Measurements from ENCODE around the gene GALNTL6.

Gene GALNTL6

DNA sequence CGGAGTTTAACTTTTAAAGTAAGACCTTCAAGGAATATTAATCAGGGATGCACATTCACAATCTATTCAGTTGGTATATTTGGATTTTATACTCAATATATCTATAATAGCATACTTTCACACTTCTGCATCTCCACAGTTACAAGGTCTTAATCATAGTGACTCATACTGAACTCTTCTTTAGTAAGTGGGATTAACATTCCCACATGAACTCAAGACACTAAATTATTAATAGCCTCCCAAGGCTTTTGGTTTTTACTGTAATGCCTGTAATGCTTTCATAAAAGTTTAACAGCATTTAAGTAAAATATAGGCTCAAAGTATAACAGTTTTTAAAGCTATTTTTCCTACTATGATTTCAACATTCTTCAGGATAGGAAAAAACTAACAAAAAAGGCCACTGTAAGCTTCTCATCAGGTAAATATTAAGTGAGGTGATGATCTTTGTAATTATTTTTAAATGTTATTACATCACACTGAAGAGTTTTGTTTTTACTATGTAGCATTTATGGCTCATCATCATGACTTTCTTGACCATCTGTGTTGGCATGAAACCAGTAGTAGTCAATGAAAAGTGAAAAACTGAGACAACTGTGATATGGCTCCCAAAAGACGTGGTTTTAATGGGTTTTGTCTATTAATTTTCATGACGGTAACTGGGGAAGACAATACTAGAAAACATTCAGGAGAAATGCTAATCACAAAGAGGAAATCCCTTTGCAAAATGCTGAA lies 1263.9 kb downstream of the GALNTL6 start:
- DNase-seq (ENCODE audit: extremely low read depth, insufficient read length): no peak
- TF ChIP-seq, protein P1, sequence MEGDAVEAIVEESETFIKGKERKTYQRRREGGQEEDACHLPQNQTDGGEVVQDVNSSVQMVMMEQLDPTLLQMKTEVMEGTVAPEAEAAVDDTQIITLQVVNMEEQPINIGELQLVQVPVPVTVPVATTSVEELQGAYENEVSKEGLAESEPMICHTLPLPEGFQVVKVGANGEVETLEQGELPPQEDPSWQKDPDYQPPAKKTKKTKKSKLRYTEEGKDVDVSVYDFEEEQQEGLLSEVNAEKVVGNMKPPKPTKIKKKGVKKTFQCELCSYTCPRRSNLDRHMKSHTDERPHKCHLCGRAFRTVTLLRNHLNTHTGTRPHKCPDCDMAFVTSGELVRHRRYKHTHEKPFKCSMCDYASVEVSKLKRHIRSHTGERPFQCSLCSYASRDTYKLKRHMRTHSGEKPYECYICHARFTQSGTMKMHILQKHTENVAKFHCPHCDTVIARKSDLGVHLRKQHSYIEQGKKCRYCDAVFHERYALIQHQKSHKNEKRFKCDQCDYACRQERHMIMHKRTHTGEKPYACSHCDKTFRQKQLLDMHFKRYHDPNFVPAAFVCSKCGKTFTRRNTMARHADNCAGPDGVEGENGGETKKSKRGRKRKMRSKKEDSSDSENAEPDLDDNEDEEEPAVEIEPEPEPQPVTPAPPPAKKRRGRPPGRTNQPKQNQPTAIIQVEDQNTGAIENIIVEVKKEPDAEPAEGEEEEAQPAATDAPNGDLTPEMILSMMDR (IDR thresholded peaks at IDR 0.05; ENCODE audit: insufficient read depth, low read length, poor library complexity, severe bottlenecking): no peak
- no peaks in the 10 kb centered on the region for H3K27me3 ChIP-seq (replicated peaks; ENCODE audit: control insufficient read depth, insufficient read depth, low read length)

DNA sequence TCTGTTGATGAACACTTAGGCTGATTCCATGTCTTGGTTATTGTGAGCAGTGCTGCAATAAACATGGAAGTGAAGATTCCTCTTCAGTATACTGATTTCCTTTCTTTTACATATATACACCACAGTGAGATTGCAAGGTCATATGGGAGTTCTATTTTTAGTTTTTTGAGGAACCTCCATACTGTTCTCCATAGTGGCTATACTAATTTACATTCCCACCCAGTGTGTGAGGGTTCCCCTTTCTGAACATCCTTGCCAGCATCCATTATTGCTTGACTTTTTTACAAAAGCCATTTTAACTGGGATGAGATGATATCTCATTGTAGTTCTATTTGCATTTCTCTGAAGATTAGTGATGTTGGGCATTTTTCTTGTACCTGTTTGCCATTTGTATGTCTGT lies 1274.9 kb downstream of the GALNTL6 start:
- no peak for DNase-seq (ENCODE audit: extremely low read depth, insufficient read length)
- Histone ChIP-seq H3K27me3 (replicated peaks; ENCODE audit: control insufficient read depth, insufficient read depth, low read length) (no peaks in the 10 kb centered on the region; the same call in 1 of the 2 replicates), H3K36me3 (ENCODE audit: control insufficient read depth, insufficient read depth, low read length) (no peaks in the 10 kb centered on the region), H3K4me3 (replicated peaks; ENCODE audit: low read depth, low read length) (no peak overlapping the region)
- TF ChIP-seq, protein P1 (IDR thresholded peaks at IDR 0.05; ENCODE audit: insufficient read depth, low read length, poor library complexity, severe bottlenecking): no peak

More for the DNA sequence above, 1263.9 kb downstream of the GALNTL6 start:
- H3K4me3 ChIP-seq (replicated peaks; ENCODE audit: low read depth, low read length): no peak overlapping the region
- H3K36me3 ChIP-seq (ENCODE audit: control insufficient read depth, insufficient read depth, low read length): no peaks in the 10 kb centered on the region
